Transverse colon (tissue), 3 donors: ENCODE measurements around the gene EIF3A.
"Not testable (repeated sequence)": the region's sequence is repeated elsewhere in the genome, so short reads cannot be mapped to it uniquely, and the experiment has no call there.

Source experiments
- EP300 ChIP-seq: sonication (generic); formaldehyde crosslinking; IDR thresholded peaks from one replicate; pipeline ENCODE4 v1.6.1; 2017; ENCODE audit warnings: antibody characterized with exemption, low read depth
- POLR2A ChIP-seq: fragments of 450-650 bp; IDR thresholded peaks from one replicate; pipeline ENCODE4 v1.6.1; 2016; ENCODE audit warnings: antibody characterized with exemption, mild to moderate bottlenecking, moderate library complexity
- TF ChIP-seq, protein P1 (sequence below), 5 experiments: fragments of 200-600 bp in 3 of 5; fragments of 450-650 bp in 2 of 5; sonication (generic) in 3 of 5; IDR thresholded peaks; 1 replicate in 2 of 5; 2 replicates in 3 of 5; pipeline ENCODE4 v1.5.1; 2016 to 2017; ENCODE audit warnings: antibody characterized with exemption in 5 of 5, inconsistent platforms in 3 of 5, mild to moderate bottlenecking in 2 of 5, moderate library complexity in 1 of 5

DNA sequence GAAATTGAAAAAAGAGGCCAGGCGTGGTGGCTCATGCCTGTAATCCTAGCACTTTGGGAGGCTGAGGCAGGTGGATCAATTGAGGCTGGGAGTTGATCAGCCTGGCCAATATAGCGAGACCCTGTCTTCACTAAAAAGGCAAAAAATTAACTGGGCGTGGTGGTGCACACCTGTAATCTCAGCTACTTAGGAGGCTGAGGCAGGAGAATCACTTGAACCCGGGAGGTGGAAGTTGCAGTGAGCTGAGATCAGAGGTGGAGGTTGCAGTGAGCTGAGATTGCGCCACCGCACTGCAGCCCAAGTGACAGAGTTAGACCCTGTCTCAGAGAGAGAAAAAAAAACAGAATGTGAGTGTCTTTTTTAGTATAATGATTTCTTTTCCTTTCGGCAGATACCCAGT lies 25.3 kb upstream of the EIF3A start:
- not testable (repeated sequence) for TF ChIP-seq POLR2A, EP300
- TF ChIP-seq, protein P1, sequence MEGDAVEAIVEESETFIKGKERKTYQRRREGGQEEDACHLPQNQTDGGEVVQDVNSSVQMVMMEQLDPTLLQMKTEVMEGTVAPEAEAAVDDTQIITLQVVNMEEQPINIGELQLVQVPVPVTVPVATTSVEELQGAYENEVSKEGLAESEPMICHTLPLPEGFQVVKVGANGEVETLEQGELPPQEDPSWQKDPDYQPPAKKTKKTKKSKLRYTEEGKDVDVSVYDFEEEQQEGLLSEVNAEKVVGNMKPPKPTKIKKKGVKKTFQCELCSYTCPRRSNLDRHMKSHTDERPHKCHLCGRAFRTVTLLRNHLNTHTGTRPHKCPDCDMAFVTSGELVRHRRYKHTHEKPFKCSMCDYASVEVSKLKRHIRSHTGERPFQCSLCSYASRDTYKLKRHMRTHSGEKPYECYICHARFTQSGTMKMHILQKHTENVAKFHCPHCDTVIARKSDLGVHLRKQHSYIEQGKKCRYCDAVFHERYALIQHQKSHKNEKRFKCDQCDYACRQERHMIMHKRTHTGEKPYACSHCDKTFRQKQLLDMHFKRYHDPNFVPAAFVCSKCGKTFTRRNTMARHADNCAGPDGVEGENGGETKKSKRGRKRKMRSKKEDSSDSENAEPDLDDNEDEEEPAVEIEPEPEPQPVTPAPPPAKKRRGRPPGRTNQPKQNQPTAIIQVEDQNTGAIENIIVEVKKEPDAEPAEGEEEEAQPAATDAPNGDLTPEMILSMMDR (IDR thresholded peaks at IDR 0.05) = not testable (repeated sequence)
